GM19468 (cell line): ENCODE results near the gene PIGU.
"Not testable (repeated sequence)": the region's sequence is repeated elsewhere in the genome, so short reads cannot be mapped to it uniquely, and the experiment has no call there.

Experiments used
- ATAC-seq: cut with Tn5 transposase; IDR thresholded peaks from one replicate; pipeline ENCODE4 v1.9.1; 2021; ENCODE audit warnings: mild to moderate bottlenecking, moderate library complexity, moderate number of reproducible peaks; ENCODE audit not compliant: unreplicated experiment; ENCODE audit errors: extremely low read depth

Gene PIGU

GRCh38 chr20:34663213-34663943, 13.5 kb downstream of the PIGU start:
- no peak for ATAC-seq

- not testable (repeated sequence) for ATAC-seq
Measured at GRCh38 chr20:34661811-34662210, 15.1 kb downstream of the PIGU start.

GRCh38 chr20:34658654-34659053, 18.2 kb downstream of the PIGU start:
- ATAC-seq, result not testable (repeated sequence)

GRCh38 chr20:34654207-34654744, 22.6 kb downstream of the PIGU start:
- no peak for ATAC-seq

GRCh38 chr20:34651200-34651599, 25.7 kb downstream of the PIGU start:
- no peak for ATAC-seq

- ATAC-seq, result no peak
Measured at GRCh38 chr20:34647737-34648136, 29.2 kb downstream of the PIGU start.

- no peak for ATAC-seq
Measured at GRCh38 chr20:34644951-34645350, 31.9 kb downstream of the PIGU start.

GRCh38 chr20:34644345-34644744, 32.5 kb downstream of the PIGU start:
- no peak for ATAC-seq

GRCh38 chr20:34643928-34644327, 33.0 kb downstream of the PIGU start:
- no peak for ATAC-seq

GRCh38 chr20:34642009-34642408, 34.9 kb downstream of the PIGU start:
- ATAC-seq, result no peak

GRCh38 chr20:34639755-34640222, 37.1 kb downstream of the PIGU start:
- no peak for ATAC-seq

- ATAC-seq, result no peak
Measured at GRCh38 chr20:34638532-34638931, 38.4 kb downstream of the PIGU start.

GRCh38 chr20:34638039-34638292, 38.9 kb downstream of the PIGU start:
- ATAC-seq, result no peak

GRCh38 chr20:34637245-34638038, 39.5 kb downstream of the PIGU start:
- ATAC-seq, result no peak

- no peak for ATAC-seq
Measured at GRCh38 chr20:34636648-34637047, 40.2 kb downstream of the PIGU start.

- no peak for ATAC-seq
Measured at GRCh38 chr20:34634392-34634791, 42.5 kb downstream of the PIGU start.

- ATAC-seq, result no peak
Measured at GRCh38 chr20:34632870-34633452, 43.9 kb downstream of the PIGU start.

GRCh38 chr20:34629904-34630303, 47.0 kb downstream of the PIGU start:
- no peak for ATAC-seq

- ATAC-seq, result no peak
Measured at GRCh38 chr20:34629342-34629741, 47.5 kb downstream of the PIGU start.

- ATAC-seq, result no peak
Measured at GRCh38 chr20:34628026-34628425, 48.9 kb downstream of the PIGU start.

GRCh38 chr20:34627458-34627857, 49.4 kb downstream of the PIGU start:
- no peak for ATAC-seq
